Thyroid gland (tissue), 4 donors: ENCODE data around the gene DIAPH1.

ENCODE experiments used
- CTCF ChIP-seq, 6 experiments: fragments of 200-600 bp in 3 of 6; fragments of 450-650 bp in 3 of 6; sonication (generic) in 3 of 6; IDR thresholded peaks; one replicate each; pipeline ENCODE4 v1.5.1; 2016 to 2019; ENCODE audit warnings: antibody characterized with exemption in 6 of 6, mild to moderate bottlenecking in 2 of 6, inconsistent platforms in 1 of 6, moderate library complexity in 1 of 6
- POLR2A ChIP-seq, 2 donors: fragments of 450-650 bp; IDR thresholded peaks; one replicate each; pipeline ENCODE4 v1.6.1; 2017; ENCODE audit warnings: antibody characterized with exemption in 2 of 2, mild to moderate bottlenecking in 2 of 2, moderate library complexity in 1 of 2

- TF ChIP-seq CTCF (IDR thresholded peaks at IDR 0.05) (no peak), POLR2A (IDR thresholded peaks at IDR 0.05) (no peak)
These were observed 28.4 kb upstream of the DIAPH1 start for GRCh38 chr5:141647242-141647641.
